ENCODE data around the gene LRP5.
"Not testable (repeated sequence)": the region's sequence is repeated elsewhere in the genome, so short reads cannot be mapped to it uniquely, and the experiment has no call there.

The LRP5 gene

GRCh38 chr11:68423481-68423880 is 111.1 kb downstream of the LRP5 start:
- no peak for DNase-seq (ENCODE audit: low read depth)

- DNase-seq (ENCODE audit: low read depth), result no peak
Measured at GRCh38 chr11:68424101-68424632, 111.8 kb downstream of the LRP5 start.

- DNase-seq (ENCODE audit: low read depth), result no peak
Measured at GRCh38 chr11:68424981-68425865, 112.8 kb downstream of the LRP5 start.

GRCh38 chr11:68425866-68426380 is 113.5 kb downstream of the LRP5 start:
- no peak for DNase-seq (ENCODE audit: low read depth)

GRCh38 chr11:68429661-68430060 is 117.3 kb downstream of the LRP5 start:
- DNase-seq (ENCODE audit: low read depth), result no peak

- DNase-seq (ENCODE audit: low read depth), result no peak
Measured at GRCh38 chr11:68430384-68430783, 118.0 kb downstream of the LRP5 start.

- no peak for DNase-seq (ENCODE audit: low read depth)
Measured at GRCh38 chr11:68430801-68431200, 118.4 kb downstream of the LRP5 start.

GRCh38 chr11:68431984-68432645 is 119.7 kb downstream of the LRP5 start:
- no peak for DNase-seq (ENCODE audit: low read depth)

- no peak for DNase-seq (ENCODE audit: low read depth)
Measured at GRCh38 chr11:68432874-68433273, 120.5 kb downstream of the LRP5 start.

GRCh38 chr11:68433541-68433940 is 121.2 kb downstream of the LRP5 start:
- DNase-seq (ENCODE audit: low read depth), result no peak

GRCh38 chr11:68434159-68434558 is 121.8 kb downstream of the LRP5 start:
- DNase-seq (ENCODE audit: low read depth), result not testable (repeated sequence)

GRCh38 chr11:68436162-68436888 is 123.9 kb downstream of the LRP5 start:
- no peak for DNase-seq (ENCODE audit: low read depth)

GRCh38 chr11:68436985-68437926 is 124.9 kb downstream of the LRP5 start:
- no peak for DNase-seq (ENCODE audit: low read depth)

GRCh38 chr11:68437927-68438657 is 125.7 kb downstream of the LRP5 start:
- no peak for DNase-seq (ENCODE audit: low read depth)

- no peak for DNase-seq (ENCODE audit: low read depth)
Measured at GRCh38 chr11:68438658-68439259, 126.4 kb downstream of the LRP5 start.

GRCh38 chr11:68439355-68440065 is 127.1 kb downstream of the LRP5 start:
- DNase-seq (ENCODE audit: low read depth), result no peak

GRCh38 chr11:68440224-68440623 is 127.8 kb downstream of the LRP5 start:
- no peak for DNase-seq (ENCODE audit: low read depth)

GRCh38 chr11:68441466-68442230 is 129.3 kb downstream of the LRP5 start:
- no peak for DNase-seq (ENCODE audit: low read depth)

- no peak for DNase-seq (ENCODE audit: low read depth)
Measured at GRCh38 chr11:68442433-68442832, 130.0 kb downstream of the LRP5 start.

Data from stimulated activated CD8-positive, alpha-beta memory T cell treated with anti-CD3 and anti-CD28 coated beads, Interleukin-7, amount 100 ng/mL, for 24 hours (primary cell).